ENCODE measurements around the gene PLXNA2.

PLXNA2 gene

DNA sequence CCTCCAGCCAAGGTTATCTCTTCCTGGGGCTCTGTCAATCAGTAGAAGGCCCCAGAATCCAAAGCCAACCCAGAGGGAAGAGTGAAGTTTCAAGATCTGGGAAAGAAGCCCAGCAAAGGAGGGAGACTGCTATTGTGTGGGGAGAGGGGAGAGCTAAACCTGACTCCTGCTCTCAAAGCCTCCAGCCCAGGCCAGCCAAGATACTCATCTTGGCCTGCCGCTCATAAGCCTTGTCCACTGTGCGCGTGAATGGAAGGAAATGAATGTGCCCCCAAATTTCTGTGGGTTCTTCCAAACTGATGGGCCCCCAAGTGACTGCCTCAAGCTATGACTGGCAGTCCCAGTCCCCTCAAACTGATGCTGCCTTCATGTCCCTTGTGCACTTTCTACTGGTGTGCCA, 2.0 kb downstream of the PLXNA2 start:
- Histone ChIP-seq H3K79me2 (ENCODE audit: insufficient read depth, low read length) (no peaks in the 10 kb centered on the region), H3K4me1 (ENCODE audit: insufficient read depth, low read length) (peaks cover 24% of the 10 kb centered on the region), H3K36me3 (ENCODE audit: insufficient read depth, low read length) (no peaks in the 10 kb centered on the region), H2AFZ (ENCODE audit: low read depth, low read length) (no peak overlapping the region), H4K20me1 (ENCODE audit: insufficient read depth, low read length) (peaks cover 14% of the 10 kb centered on the region; the same call in 1 of the 2 replicates), H3K27me3 (ENCODE audit: insufficient read depth, low read length, poor library complexity) (peaks cover 96% of the 10 kb centered on the region), H3K27ac (ENCODE audit: low read length) (no peak overlapping the region), H3K9me3 (ENCODE audit: insufficient read depth, low read length, severe bottlenecking) (no peaks in the 10 kb centered on the region), H3K4me2 (ENCODE audit: insufficient read depth, low read length) (no peak overlapping the region), H3K9ac (ENCODE audit: low read depth, low read length) (no peak overlapping the region), H3K4me3 (ENCODE audit: low read depth in 1 of 2, low read length in 2 of 2) (no peak overlapping the region)
- ATAC-seq (ENCODE audit: insufficient read depth, low read depth) = no peak
- no peak for DNase-seq
- no peak for TF ChIP-seq EZH2 (IDR thresholded peaks at IDR 0.05; ENCODE audit: borderline replicate concordance, low read depth, low read length, severe bottlenecking)
- TF ChIP-seq, protein P1, sequence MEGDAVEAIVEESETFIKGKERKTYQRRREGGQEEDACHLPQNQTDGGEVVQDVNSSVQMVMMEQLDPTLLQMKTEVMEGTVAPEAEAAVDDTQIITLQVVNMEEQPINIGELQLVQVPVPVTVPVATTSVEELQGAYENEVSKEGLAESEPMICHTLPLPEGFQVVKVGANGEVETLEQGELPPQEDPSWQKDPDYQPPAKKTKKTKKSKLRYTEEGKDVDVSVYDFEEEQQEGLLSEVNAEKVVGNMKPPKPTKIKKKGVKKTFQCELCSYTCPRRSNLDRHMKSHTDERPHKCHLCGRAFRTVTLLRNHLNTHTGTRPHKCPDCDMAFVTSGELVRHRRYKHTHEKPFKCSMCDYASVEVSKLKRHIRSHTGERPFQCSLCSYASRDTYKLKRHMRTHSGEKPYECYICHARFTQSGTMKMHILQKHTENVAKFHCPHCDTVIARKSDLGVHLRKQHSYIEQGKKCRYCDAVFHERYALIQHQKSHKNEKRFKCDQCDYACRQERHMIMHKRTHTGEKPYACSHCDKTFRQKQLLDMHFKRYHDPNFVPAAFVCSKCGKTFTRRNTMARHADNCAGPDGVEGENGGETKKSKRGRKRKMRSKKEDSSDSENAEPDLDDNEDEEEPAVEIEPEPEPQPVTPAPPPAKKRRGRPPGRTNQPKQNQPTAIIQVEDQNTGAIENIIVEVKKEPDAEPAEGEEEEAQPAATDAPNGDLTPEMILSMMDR (IDR thresholded peaks at IDR 0.05; ENCODE audit: borderline replicate concordance, extremely low read depth, low read length, poor library complexity, severe bottlenecking) = no peak

DNA sequence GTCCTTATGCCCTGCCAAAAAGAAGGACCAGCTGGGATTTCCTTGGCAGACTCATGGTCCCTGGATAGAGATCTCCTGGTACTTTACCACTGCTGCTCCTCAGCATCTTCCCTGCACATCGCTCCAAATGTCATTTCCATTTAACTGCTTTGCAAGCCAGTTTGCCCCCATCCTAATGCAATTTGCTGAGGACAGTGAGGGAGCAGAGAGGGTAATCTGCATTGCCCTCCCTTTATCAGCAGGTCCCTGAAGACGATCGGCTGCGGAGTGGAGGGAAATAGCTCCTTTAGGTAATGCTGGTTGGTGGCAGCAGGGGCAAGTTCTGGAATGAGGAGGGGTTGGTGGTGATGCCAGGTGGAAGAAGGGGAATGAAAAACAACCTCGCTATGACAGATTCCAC, 2.7 kb downstream of the PLXNA2 start:
- DNase-seq = no peak
- no peak overlapping the region for H2AFZ ChIP-seq (ENCODE audit: low read depth, low read length)
- no peak overlapping the region for H3K9ac ChIP-seq (ENCODE audit: low read depth, low read length)
- no peaks in the 10 kb centered on the region for H3K9me3 ChIP-seq (ENCODE audit: insufficient read depth, low read length, severe bottlenecking)
- TF ChIP-seq, protein P1 (IDR thresholded peaks at IDR 0.05; ENCODE audit: borderline replicate concordance, extremely low read depth, low read length, poor library complexity, severe bottlenecking) = no peak
- TF ChIP-seq EZH2 (IDR thresholded peaks at IDR 0.05; ENCODE audit: borderline replicate concordance, low read depth, low read length, severe bottlenecking) = no peak
- ATAC-seq (ENCODE audit: insufficient read depth, low read depth) = no peak
- peaks cover 14% of the 10 kb centered on the region for H4K20me1 ChIP-seq (ENCODE audit: insufficient read depth, low read length)
- no peaks in the 10 kb centered on the region for H3K36me3 ChIP-seq (ENCODE audit: insufficient read depth, low read length)
- H3K4me3 ChIP-seq (ENCODE audit: low read depth in 1 of 2, low read length in 2 of 2) = no peak overlapping the region
- peaks cover 24% of the 10 kb centered on the region for H3K4me1 ChIP-seq (ENCODE audit: insufficient read depth, low read length)
- peaks cover 96% of the 10 kb centered on the region for H3K27me3 ChIP-seq (ENCODE audit: insufficient read depth, low read length, poor library complexity)
- H3K4me2 ChIP-seq (ENCODE audit: insufficient read depth, low read length) = no peak overlapping the region
- H3K79me2 ChIP-seq (ENCODE audit: insufficient read depth, low read length) = no peaks in the 10 kb centered on the region
- H3K27ac ChIP-seq (ENCODE audit: low read length) = no peak overlapping the region

DNA sequence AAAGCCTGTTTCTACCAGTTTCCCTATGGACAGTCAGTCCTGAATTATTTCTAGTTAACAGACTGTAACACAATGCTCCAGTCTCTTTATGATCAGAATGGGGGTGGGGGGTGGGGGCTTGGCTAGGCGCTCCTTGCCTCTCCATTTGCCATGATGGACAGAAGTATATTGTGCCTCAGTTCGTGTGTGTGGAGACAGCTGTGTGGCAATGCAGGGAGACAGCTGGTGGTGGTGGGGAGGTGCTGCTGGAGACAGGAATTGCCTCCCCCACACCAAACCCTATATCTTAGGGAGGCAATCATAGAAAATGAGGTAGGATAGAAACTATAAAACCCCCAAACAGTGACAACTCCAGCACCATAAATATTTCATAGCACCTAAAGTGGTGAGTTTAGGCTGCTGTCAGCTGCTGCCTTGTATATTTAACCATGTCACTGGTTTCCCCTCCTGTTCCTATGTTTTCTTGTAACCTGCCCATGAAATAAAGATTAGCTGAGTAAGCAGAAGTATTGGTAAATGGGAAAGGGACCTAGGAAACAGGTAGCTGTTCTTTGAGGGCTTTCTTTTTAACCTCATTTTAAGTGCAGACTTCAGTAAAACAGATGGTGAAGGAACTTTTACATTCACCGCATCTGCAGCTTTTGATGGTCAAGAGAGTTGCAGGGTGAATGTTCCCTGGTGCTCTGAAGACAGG, 3.4 kb downstream of the PLXNA2 start:
- Histone ChIP-seq H3K9ac (ENCODE audit: low read depth, low read length) (no peak overlapping the region), H3K27me3 (ENCODE audit: insufficient read depth, low read length, poor library complexity) (peaks cover 96% of the 10 kb centered on the region), H3K4me2 (ENCODE audit: insufficient read depth, low read length) (no peak overlapping the region), H2AFZ (ENCODE audit: low read depth, low read length) (no peak overlapping the region), H3K4me3 (ENCODE audit: low read depth in 1 of 2, low read length in 2 of 2) (no peak overlapping the region), H4K20me1 (ENCODE audit: insufficient read depth, low read length) (peaks cover 14% of the 10 kb centered on the region), H3K79me2 (ENCODE audit: insufficient read depth, low read length) (no peaks in the 10 kb centered on the region), H3K4me1 (ENCODE audit: insufficient read depth, low read length) (peaks cover 24% of the 10 kb centered on the region), H3K27ac (ENCODE audit: low read length) (no peak overlapping the region), H3K36me3 (ENCODE audit: insufficient read depth, low read length) (no peaks in the 10 kb centered on the region), H3K9me3 (ENCODE audit: insufficient read depth, low read length, severe bottlenecking) (no peaks in the 10 kb centered on the region)
- TF ChIP-seq, protein P1 (IDR thresholded peaks at IDR 0.05; ENCODE audit: borderline replicate concordance, extremely low read depth, low read length, poor library complexity, severe bottlenecking) = no peak
- no peak for TF ChIP-seq EZH2 (IDR thresholded peaks at IDR 0.05; ENCODE audit: borderline replicate concordance, low read depth, low read length, severe bottlenecking)
- no peak for ATAC-seq (ENCODE audit: insufficient read depth, low read depth)
- DNase-seq = no peak
